K562 (cell line): ENCODE measurements around the gene SAPCD1. TPM values are rescaled to one million over a fixed set of nuclear protein-coding genes. Genes with fewer than 3 reads are reported as not detected.

ENCODE experiments used
- CGGBP1 ChIP-seq: fragments of 250-450 bp; sonication (Bioruptor Pico); IDR thresholded peaks from 2 replicates; pipeline ENCODE4 v1.9.0; 2021; ENCODE audit warnings: mild to moderate bottlenecking
- EHMT2 ChIP-seq: fragments of 450-650 bp; IDR thresholded peaks from 2 replicates; pipeline ENCODE4 v1.6.1; 2018; ENCODE audit warnings: antibody characterized with exemption
- ELF1 ChIP-seq: fragments of 200-800 bp; sonication (Bioruptor generic); IDR thresholded peaks from 2 replicates; pipeline ENCODE4 v1.6.1; 2016; ENCODE audit warnings: missing genetic modification characterization, missing compliant biosample characterization
- HDAC2 ChIP-seq: fragments of 450-650 bp; IDR thresholded peaks from 2 replicates; pipeline ENCODE4 v1.6.1; 2016; ENCODE audit warnings: mild to moderate bottlenecking
- JUN ChIP-seq, 2 experiments: sonication (generic) in 1 of 2; formaldehyde crosslinking in 1 of 2; IDR thresholded peaks; 2 replicates each; pipeline versions ENCODE4 v1.6.1 to v1.8.0; 2012 to 2022; ENCODE audit warnings: borderline replicate concordance in 2 of 2, mild to moderate bottlenecking in 2 of 2, improper control_type of control experiment in 1 of 2, low read depth in 1 of 2, low read length in 1 of 2, missing genetic modification reagents in 1 of 2
- KHSRP ChIP-seq: fragments of 450-650 bp; IDR thresholded peaks from 2 replicates; pipeline ENCODE4 v1.6.1; 2017
- MBD1 ChIP-seq: fragments of 250-450 bp; sonication (Bioruptor Pico); IDR thresholded peaks from 2 replicates; pipeline ENCODE4 v1.8.0; 2022; ENCODE audit warnings: inconsistent platforms
- MEF2D ChIP-seq: conservative IDR thresholded peaks from 2 replicates; pipeline ENCODE4 v1.6.1; 2016; ENCODE audit warnings: low read depth, missing genetic modification characterization, missing compliant biosample characterization
- NEUROD1 ChIP-seq: fragments of 150-350 bp; IDR thresholded peaks from 2 replicates; pipeline ENCODE4 v1.6.1; 2014; ENCODE audit warnings: borderline replicate concordance, low read length, low read depth; ENCODE audit not compliant: partially characterized antibody
- NONO ChIP-seq, 2 experiments: fragments of 200-400 bp in 1 of 2; fragments of 450-650 bp in 1 of 2; formaldehyde crosslinking in 1 of 2; IDR thresholded peaks; 2 replicates each; pipeline ENCODE4 v1.6.1; 2017; ENCODE audit warnings: low read depth in 2 of 2, mild to moderate bottlenecking in 2 of 2, moderate library complexity in 2 of 2, low read length in 1 of 2
- PKNOX1 ChIP-seq: fragments of 450-650 bp; IDR thresholded peaks from 2 replicates; pipeline ENCODE4 v1.6.1; 2016
- POLR2G ChIP-seq: fragments of 200-400 bp; formaldehyde crosslinking; IDR thresholded peaks from 2 replicates; pipeline ENCODE4 v1.6.1; 2017; ENCODE audit warnings: low read depth, mild to moderate bottlenecking, antibody characterized with exemption, low read length, moderate library complexity
- RBBP5 ChIP-seq: fragments of 200-600 bp; sonication (generic); IDR thresholded peaks from 2 replicates; pipeline ENCODE4 v1.6.1; 2012; ENCODE audit warnings: borderline replicate concordance, mild to moderate bottlenecking, low read length, control low read depth, inconsistent platforms; ENCODE audit not compliant: insufficient read depth, poor library complexity, severe bottlenecking
- RCOR1 ChIP-seq, 2 experiments: IDR thresholded peaks; 2 replicates each; pipeline ENCODE4 v1.6.1; 2012; ENCODE audit warnings: low read depth in 2 of 2, low read length in 2 of 2, borderline replicate concordance in 1 of 2, improper control_type of control experiment in 1 of 2
- SPI1 ChIP-seq: IDR thresholded peaks from 2 replicates; pipeline ENCODE4 v1.6.1; 2011; ENCODE audit warnings: low read depth, low read length, control low read depth, borderline replicate concordance
- SRSF9 ChIP-seq: fragments of 200-400 bp; formaldehyde crosslinking; IDR thresholded peaks from 2 replicates; pipeline ENCODE4 v1.6.1; 2017; ENCODE audit warnings: low read depth, low read length, borderline replicate concordance
- SUPT5H ChIP-seq: fragments of 450-650 bp; IDR thresholded peaks from 2 replicates; pipeline ENCODE4 v1.6.1; 2016
- TCF7L2 ChIP-seq: fragments of 150-350 bp; IDR thresholded peaks from 2 replicates; pipeline ENCODE4 v1.6.1; 2016; ENCODE audit warnings: low read depth, mild to moderate bottlenecking, low read length, moderate library complexity
- ZBTB26 ChIP-seq: fragments of 450-650 bp; formaldehyde crosslinking; IDR thresholded peaks from 2 replicates; pipeline ENCODE4 v1.4.0; 2022; ENCODE audit warnings: missing genetic modification characterization
- ZSCAN32 ChIP-seq: fragments of 450-650 bp; formaldehyde crosslinking; IDR thresholded peaks from 2 replicates; pipeline ENCODE4 v1.4.0; 2020; ENCODE audit warnings: mild to moderate bottlenecking, moderate library complexity
- polyA plus RNA-seq, 8 experiments: library from polyadenylated mRNA; depleted of rRNA in 4 of 8; stranded (reverse) in 5 of 8; unstranded in 3 of 8; fragments of >200 nt; fragmentation: Nextera tagmentation in 2 of 8; fragmentation: Illumina TruSeq in 1 of 8; extraction: Ambion mirVana in 2 of 8; extraction: Trizol in 1 of 8; gene quantifications; 2 replicates each; pipeline versions ENCODE4 v1.2.1 to v1.2.3, GENCODE V29; 2011 to 2014; ENCODE audit warnings: inconsistent platforms in 1 of 8, missing spikeins in 1 of 8
- total RNA-seq, 7 experiments: library from RNA; depleted of rRNA in 6 of 7; stranded (reverse); fragments of >200 nt in 6 of 7; fragmentation: Illumina TruSeq in 2 of 7; extraction: Trizol in 2 of 7; gene quantifications; 2 replicates each; pipeline versions ENCODE4 v1.2.1 to v1.2.3, GENCODE V29; 2011 to 2021; ENCODE audit warnings: low replicate concordance in 1 of 7

The SAPCD1 gene
- total and polyA plus RNA-seq, 9 of the 15 experiments (the other 6 are each of a cell fraction or from before 2014, with no cell fraction given) = 2.6 to 30.2 (median 7.4) TPM

GRCh38 chr6:31734821-31735406 lies 27.5 kb upstream of the SAPCD1 start (continued):
- no peak for TF ChIP-seq MBD1
- 0 out of 2 replicates have a peak, but pooled peaks have one; percentile 54 for TF ChIP-seq CGGBP1 (CRISPR knock-in tag)
- no peak for TF ChIP-seq KHSRP
- peak in 1 of 2 experiments; percentile 95; a peak in 2 of 4 replicates for TF ChIP-seq RCOR1 (IDR thresholded peaks at IDR 0.05; ENCODE audit: borderline replicate concordance in 1 of 2, low read depth in 2 of 2, low read length in 2 of 2)
- TF ChIP-seq NONO (IDR thresholded peaks at IDR 0.05; ENCODE audit: low read depth in 2 of 2, low read length in 1 of 2) = no peak
- peak; percentile 51 for TF ChIP-seq MEF2D (tag)
- 0 out of 2 replicates have a peak, but pooled peaks have one; percentile 6 for TF ChIP-seq ZSCAN32
- TF ChIP-seq ELF1 = no peak
- TF ChIP-seq TCF7L2 = no peak
- peak; percentile 86 for TF ChIP-seq SUPT5H
- TF ChIP-seq SPI1 = peak; percentile 79; the same call in 1 of the 2 replicates
- TF ChIP-seq ZBTB26 (CRISPR knock-in tag) = peak; percentile 94
- TF ChIP-seq HDAC2 = peak; percentile 89
- TF ChIP-seq PKNOX1 = no peak
- peak; percentile 100; the same call in 1 of the 2 replicates for TF ChIP-seq JUN (IDR thresholded peaks at IDR 0.05; ENCODE audit: borderline replicate concordance, low read depth, low read length)
- peak; percentile 98 for TF ChIP-seq JUN (CRISPR knock-in tag; IDR thresholded peaks at IDR 0.05; ENCODE audit: borderline replicate concordance)
- no peak for TF ChIP-seq SRSF9
- peak; percentile 92 for TF ChIP-seq NEUROD1
- peak; percentile 77 for TF ChIP-seq POLR2G
- peak; percentile 74 for TF ChIP-seq EHMT2
- TF ChIP-seq RBBP5 = peak; percentile 53
